Parathyroid adenoma (tissue), 2 donors: Measurements from ENCODE around the gene CYP26B1.

Source experiments
- H2AFZ ChIP-seq: fragments of 300-600 bp; sonication (generic); one replicate; pipeline ENCODE4 v1.7.0; 2017; ENCODE audit warnings: antibody characterized with exemption, mild to moderate bottlenecking
- H3K27ac ChIP-seq: fragments of 300-600 bp; sonication (generic); one replicate; pipeline ENCODE4 v1.7.0; 2017
- H3K27me3 ChIP-seq: fragments of 300-600 bp; sonication (generic); one replicate; pipeline ENCODE4 v1.7.0; 2017; ENCODE audit warnings: low read length; ENCODE audit not compliant: control insufficient read depth, insufficient read depth
- H3K36me3 ChIP-seq: fragments of 300-600 bp; sonication (generic); one replicate; pipeline ENCODE4 v1.7.0; 2017; ENCODE audit warnings: low read length; ENCODE audit not compliant: control insufficient read depth, insufficient read depth
- H3K4me1 ChIP-seq: fragments of 300-600 bp; sonication (generic); one replicate; pipeline ENCODE4 v1.7.0; 2017; ENCODE audit warnings: control low read depth
- H3K4me2 ChIP-seq: fragments of 300-600 bp; sonication (generic); one replicate; pipeline ENCODE4 v1.7.0; 2017; ENCODE audit warnings: low read length
- H3K4me3 ChIP-seq: fragments of 300-600 bp; sonication (generic); one replicate; pipeline ENCODE4 v1.7.0; 2017; ENCODE audit warnings: low read depth, low read length
- H3K79me2 ChIP-seq: fragments of 300-600 bp; sonication (generic); one replicate; pipeline ENCODE4 v1.7.0; 2017; ENCODE audit warnings: control low read depth
- H3K9ac ChIP-seq: fragments of 300-600 bp; sonication (generic); one replicate; pipeline ENCODE4 v1.7.0; 2017; ENCODE audit warnings: mild to moderate bottlenecking
- H3K9me3 ChIP-seq: fragments of 300-600 bp; sonication (generic); one replicate; pipeline ENCODE4 v1.7.0; 2017; ENCODE audit warnings: low read length; ENCODE audit not compliant: control insufficient read depth
- TF ChIP-seq, protein P1 (sequence below): fragments of 300-600 bp; sonication (generic); IDR thresholded peaks from one replicate; pipeline ENCODE4 v1.7.0; 2017; ENCODE audit warnings: antibody characterized with exemption, mild to moderate bottlenecking
- donor health status: primary hyperparathyroidism.

The CYP26B1 gene

DNA sequence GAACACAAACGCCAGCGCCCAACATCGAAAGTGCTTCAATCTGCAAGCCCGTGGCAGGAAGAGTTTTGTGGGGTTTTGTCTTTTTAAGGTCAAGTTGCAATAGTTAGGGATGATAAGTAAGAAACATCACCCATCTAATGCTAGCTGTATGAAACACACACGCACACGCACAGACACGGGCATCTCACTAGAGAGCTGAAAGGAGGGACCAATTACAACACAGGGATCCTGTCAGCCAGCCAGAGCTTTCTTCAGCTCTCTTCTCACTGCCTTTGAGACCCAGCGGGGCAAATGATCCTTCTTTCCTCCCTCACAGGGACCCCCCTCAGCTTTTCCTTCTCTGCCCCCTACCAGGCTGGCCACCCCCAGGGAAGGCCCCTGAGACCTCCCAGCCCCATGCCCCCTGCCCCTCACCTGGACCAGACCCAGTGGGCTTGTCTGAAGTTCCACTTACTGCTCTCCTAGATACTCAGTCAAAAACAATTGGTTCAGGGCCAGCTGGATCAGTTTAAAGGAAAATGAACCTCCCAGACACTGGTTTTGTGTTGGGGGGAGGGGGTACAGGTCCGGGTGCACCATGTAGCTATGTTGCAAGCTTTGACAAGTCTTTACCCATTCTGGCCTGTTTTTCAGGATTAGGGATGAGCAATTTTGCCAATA is 17.9 kb downstream of the CYP26B1 start:
- TF ChIP-seq, protein P1, sequence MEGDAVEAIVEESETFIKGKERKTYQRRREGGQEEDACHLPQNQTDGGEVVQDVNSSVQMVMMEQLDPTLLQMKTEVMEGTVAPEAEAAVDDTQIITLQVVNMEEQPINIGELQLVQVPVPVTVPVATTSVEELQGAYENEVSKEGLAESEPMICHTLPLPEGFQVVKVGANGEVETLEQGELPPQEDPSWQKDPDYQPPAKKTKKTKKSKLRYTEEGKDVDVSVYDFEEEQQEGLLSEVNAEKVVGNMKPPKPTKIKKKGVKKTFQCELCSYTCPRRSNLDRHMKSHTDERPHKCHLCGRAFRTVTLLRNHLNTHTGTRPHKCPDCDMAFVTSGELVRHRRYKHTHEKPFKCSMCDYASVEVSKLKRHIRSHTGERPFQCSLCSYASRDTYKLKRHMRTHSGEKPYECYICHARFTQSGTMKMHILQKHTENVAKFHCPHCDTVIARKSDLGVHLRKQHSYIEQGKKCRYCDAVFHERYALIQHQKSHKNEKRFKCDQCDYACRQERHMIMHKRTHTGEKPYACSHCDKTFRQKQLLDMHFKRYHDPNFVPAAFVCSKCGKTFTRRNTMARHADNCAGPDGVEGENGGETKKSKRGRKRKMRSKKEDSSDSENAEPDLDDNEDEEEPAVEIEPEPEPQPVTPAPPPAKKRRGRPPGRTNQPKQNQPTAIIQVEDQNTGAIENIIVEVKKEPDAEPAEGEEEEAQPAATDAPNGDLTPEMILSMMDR = no peak
- H3K4me3 ChIP-seq = no peak overlapping the region
- no peak overlapping the region for H3K4me2 ChIP-seq
- no peaks in the 10 kb centered on the region for H3K9me3 ChIP-seq
- H3K4me1 ChIP-seq = no peaks in the 10 kb centered on the region
- H3K9ac ChIP-seq = no peak overlapping the region
- no peaks in the 10 kb centered on the region for H3K36me3 ChIP-seq
- H3K79me2 ChIP-seq = no peaks in the 10 kb centered on the region
- no peak overlapping the region for H2AFZ ChIP-seq
- H3K27me3 ChIP-seq = no peaks in the 10 kb centered on the region
- H3K27ac ChIP-seq = no peak overlapping the region

DNA sequence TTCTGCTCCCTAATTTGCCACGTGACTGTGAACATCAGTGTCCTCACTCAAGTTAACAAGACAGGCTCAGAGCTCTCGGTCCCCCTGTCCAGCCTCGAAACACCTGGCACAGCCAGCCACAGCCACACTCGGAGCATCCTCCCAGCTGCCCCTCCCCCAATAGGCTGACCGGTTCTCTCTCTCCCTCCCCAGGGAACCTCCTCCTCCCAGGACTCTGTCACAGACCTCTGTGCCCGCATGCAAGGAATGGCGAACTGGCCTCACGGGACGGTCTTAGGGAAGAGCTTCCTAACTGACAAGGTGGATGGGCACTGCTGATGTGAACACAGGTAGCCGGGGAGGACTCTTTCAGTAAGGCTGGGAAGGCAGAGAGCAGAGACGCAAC is 18.8 kb downstream of the CYP26B1 start:
- no peak overlapping the region for H2AFZ ChIP-seq
- H3K27me3 ChIP-seq = no peaks in the 10 kb centered on the region
- no peak overlapping the region for H3K4me2 ChIP-seq
- no peaks in the 10 kb centered on the region for H3K4me1 ChIP-seq
- TF ChIP-seq, protein P1 = no peak
- no peak overlapping the region for H3K27ac ChIP-seq
- no peaks in the 10 kb centered on the region for H3K9me3 ChIP-seq
- H3K9ac ChIP-seq = no peak overlapping the region
- H3K4me3 ChIP-seq = no peak overlapping the region
- H3K79me2 ChIP-seq = no peaks in the 10 kb centered on the region
- H3K36me3 ChIP-seq = no peaks in the 10 kb centered on the region

DNA sequence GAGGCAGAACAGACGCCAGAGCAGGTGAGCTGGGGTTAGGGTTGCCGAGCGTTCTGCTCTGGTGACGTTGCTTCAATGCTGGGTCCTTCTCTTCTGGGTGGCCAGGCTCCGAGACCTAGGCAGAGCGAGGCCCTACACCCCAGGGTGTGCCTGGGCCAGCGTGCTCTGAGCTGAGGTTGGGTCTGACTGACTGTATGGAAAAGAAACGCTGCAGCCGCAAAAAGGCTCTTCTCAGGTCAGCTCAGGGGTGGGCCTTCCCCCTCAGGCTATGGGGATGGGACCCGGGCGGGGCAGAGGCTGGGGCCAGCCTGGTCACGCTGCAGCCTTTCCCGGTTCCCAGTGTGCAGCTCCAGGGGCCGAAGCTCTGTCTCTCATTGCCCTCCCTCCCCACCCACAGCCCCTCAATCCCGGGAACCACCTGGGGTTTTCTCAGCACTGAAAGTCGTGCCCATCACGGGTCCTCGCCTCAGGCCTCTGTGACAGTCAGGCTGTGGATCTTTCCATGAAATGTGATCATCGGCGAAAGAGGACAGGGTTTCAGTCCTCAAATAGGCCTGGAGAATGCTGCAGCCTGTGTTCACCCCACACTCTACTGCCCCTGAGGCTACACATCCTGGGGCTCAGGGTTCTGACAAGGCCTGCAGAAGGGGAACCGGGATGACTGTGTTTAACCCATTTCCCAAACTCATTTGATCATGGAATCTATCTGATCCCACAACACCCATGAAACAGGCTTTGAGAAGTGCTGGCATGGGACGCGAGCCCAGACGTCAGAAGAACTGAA is 19.4 kb downstream of the CYP26B1 start:
- Histone ChIP-seq H3K79me2 (no peaks in the 10 kb centered on the region), H3K27me3 (no peaks in the 10 kb centered on the region), H3K4me3 (no peak overlapping the region), H3K4me2 (no peak overlapping the region), H3K9ac (no peak overlapping the region), H3K9me3 (no peaks in the 10 kb centered on the region), H3K4me1 (no peaks in the 10 kb centered on the region), H3K27ac (no peak overlapping the region), H3K36me3 (no peaks in the 10 kb centered on the region), H2AFZ (no peak overlapping the region)
- TF ChIP-seq, protein P1 = no peak

DNA sequence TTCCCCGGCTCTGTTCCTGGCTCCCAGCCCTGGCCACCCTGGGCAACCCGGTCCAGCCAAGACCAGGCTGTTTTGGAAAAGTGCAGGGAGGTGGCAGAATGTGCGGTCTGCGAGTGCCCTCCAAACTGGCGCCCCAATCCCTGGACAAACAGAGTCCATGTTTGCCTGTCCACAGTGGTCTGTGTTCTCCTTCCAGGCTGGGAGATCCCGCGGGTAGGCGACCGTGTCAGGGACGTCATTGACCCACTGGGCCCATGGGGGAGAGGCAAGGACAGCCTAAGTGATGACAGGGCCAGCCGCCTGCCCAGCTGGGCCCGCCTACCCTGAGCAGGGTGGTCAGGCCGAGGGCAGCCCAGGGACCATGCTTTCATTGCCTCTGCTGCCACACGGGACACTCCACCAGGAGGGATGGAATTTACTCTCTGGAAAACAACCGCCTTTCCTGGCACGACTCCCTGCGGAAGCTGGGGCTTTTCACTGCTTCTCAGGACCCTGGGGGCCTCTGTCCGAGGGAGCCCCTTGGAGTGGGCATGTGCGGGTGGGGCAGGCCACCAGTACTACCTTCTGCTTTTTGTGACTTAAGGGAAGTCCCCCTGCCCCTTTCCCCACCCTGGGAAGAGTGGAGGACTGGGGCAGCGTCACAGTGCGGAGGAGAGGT is 20.1 kb downstream of the CYP26B1 start:
- Histone ChIP-seq H3K4me1 (no peaks in the 10 kb centered on the region), H2AFZ (no peak overlapping the region), H3K4me3 (no peak overlapping the region), H3K36me3 (no peaks in the 10 kb centered on the region), H3K9me3 (no peaks in the 10 kb centered on the region), H3K4me2 (no peak overlapping the region), H3K27me3 (no peaks in the 10 kb centered on the region), H3K27ac (no peak overlapping the region), H3K79me2 (no peaks in the 10 kb centered on the region), H3K9ac (no peak overlapping the region)
- TF ChIP-seq, protein P1 = no peak
